HepG2 (cell line): Measurements from ENCODE around the gene RAPH1. TPM values are rescaled to one million over a fixed set of nuclear protein-coding genes. Genes with fewer than 3 reads are reported as not detected.

ENCODE experiments used
- ATRX ChIP-seq: sonication (generic); formaldehyde crosslinking; IDR thresholded peaks from 2 replicates; pipeline ENCODE4 v1.4.0; 2020; ENCODE audit warnings: missing genetic modification reagents, borderline replicate concordance
- EP300 ChIP-seq, 3 experiments: sonication (generic) in 1 of 3; formaldehyde crosslinking in 1 of 3; IDR thresholded peaks; 2 replicates each; pipeline versions ENCODE4 v1.5.1 to v1.6.1; 2011 to 2020; ENCODE audit warnings: low read depth in 2 of 3, low read length in 2 of 3, borderline replicate concordance in 1 of 3, improper control_type of control experiment in 1 of 3, mild to moderate bottlenecking in 1 of 3, missing genetic modification reagents in 1 of 3, moderate library complexity in 1 of 3
- KMT2B ChIP-seq: IDR thresholded peaks from 2 replicates; pipeline ENCODE4 v1.6.1; 2016; ENCODE audit warnings: missing genetic modification reagents, missing compliant biosample characterization
- MYPOP ChIP-seq: sonication (generic); formaldehyde crosslinking; IDR thresholded peaks from 2 replicates; pipeline ENCODE4 v1.8.1; 2023; ENCODE audit warnings: mild to moderate bottlenecking, moderate library complexity, missing genetic modification reagents
- NFIB ChIP-seq: sonication (generic); formaldehyde crosslinking; IDR thresholded peaks from 2 replicates; pipeline ENCODE4 v1.9.0; 2021; ENCODE audit warnings: missing genetic modification reagents, mild to moderate bottlenecking, borderline replicate concordance
- PAWR ChIP-seq: sonication (generic); formaldehyde crosslinking; IDR thresholded peaks from 2 replicates; pipeline ENCODE4 v1.4.0; 2020; ENCODE audit warnings: missing genetic modification reagents, mild to moderate bottlenecking, borderline replicate concordance
- PITX1 ChIP-seq: sonication (generic); formaldehyde crosslinking; IDR thresholded peaks from 2 replicates; pipeline ENCODE4 v1.5.1; 2020; ENCODE audit warnings: mild to moderate bottlenecking, missing genetic modification reagents
- POLR2AphosphoS5 ChIP-seq: IDR thresholded peaks from 2 replicates; pipeline ENCODE4 v1.6.1; 2012; ENCODE audit warnings: low read depth, low read length
- TIGD3 ChIP-seq: sonication (generic); formaldehyde crosslinking; IDR thresholded peaks from 2 replicates; pipeline ENCODE4 v1.5.1; 2020; ENCODE audit warnings: mild to moderate bottlenecking, missing genetic modification reagents, borderline replicate concordance
- ZBTB38 ChIP-seq: sonication (generic); formaldehyde crosslinking; IDR thresholded peaks from 2 replicates; pipeline ENCODE4 v1.5.1; 2020; ENCODE audit warnings: mild to moderate bottlenecking, missing genetic modification reagents
- ZNF160 ChIP-seq: sonication (generic); formaldehyde crosslinking; IDR thresholded peaks from 2 replicates; pipeline ENCODE4 v1.8.0; 2022; ENCODE audit warnings: mild to moderate bottlenecking, inconsistent platforms, missing genetic modification reagents
- ZNF234 ChIP-seq: sonication (generic); formaldehyde crosslinking; conservative IDR thresholded peaks from 2 replicates; pipeline ENCODE4 v1.5.1; 2020; ENCODE audit warnings: mild to moderate bottlenecking, missing genetic modification reagents
- ZNF280D ChIP-seq: sonication (generic); formaldehyde crosslinking; IDR thresholded peaks from 2 replicates; pipeline ENCODE4 v1.5.1; 2020; ENCODE audit warnings: mild to moderate bottlenecking, missing genetic modification reagents
- ZNF331 ChIP-seq: sonication (generic); formaldehyde crosslinking; IDR thresholded peaks from 2 replicates; pipeline ENCODE4 v1.4.0; 2020; ENCODE audit warnings: missing genetic modification reagents
- ZNF430 ChIP-seq: sonication (generic); formaldehyde crosslinking; IDR thresholded peaks from 2 replicates; pipeline ENCODE4 v1.9.0; 2021; ENCODE audit warnings: mild to moderate bottlenecking, missing genetic modification reagents
- ZNF550 ChIP-seq: sonication (generic); formaldehyde crosslinking; IDR thresholded peaks from 2 replicates; pipeline ENCODE4 v1.4.0; 2020; ENCODE audit warnings: mild to moderate bottlenecking, missing genetic modification reagents, borderline replicate concordance
- ZNF660 ChIP-seq: sonication (generic); formaldehyde crosslinking; IDR thresholded peaks from 2 replicates; pipeline ENCODE4 v1.5.1; 2020; ENCODE audit warnings: mild to moderate bottlenecking, low read depth, missing genetic modification reagents, borderline replicate concordance
- polyA plus RNA-seq, 8 experiments: library from polyadenylated mRNA; depleted of rRNA in 3 of 8; stranded (reverse) in 7 of 8; unstranded in 1 of 8; fragments of >200 nt; fragmentation: Illumina TruSeq in 4 of 8; extraction: Trizol in 4 of 8; gene quantifications; 2 replicates each; pipeline versions ENCODE4 v1.2.1 to v1.2.3, GENCODE V29; 2011 to 2016; ENCODE audit warnings: low read depth in 4 of 8, missing spikeins in 1 of 8, mixed read lengths in 1 of 8; ENCODE audit not compliant: insufficient read depth in 1 of 8
- total RNA-seq, 5 experiments: library from RNA; depleted of rRNA; stranded (reverse); fragments of >200 nt; fragmentation: Illumina TruSeq; extraction: Trizol; gene quantifications; 2 replicates each; pipeline ENCODE4 v1.2.3, GENCODE V29; 2016; ENCODE audit warnings: low read depth in 1 of 5
- TF ChIP-seq, protein P1 (sequence below): sonication (generic); formaldehyde crosslinking; IDR thresholded peaks from 2 replicates; pipeline ENCODE4 v1.5.1; 2020; ENCODE audit warnings: missing genetic modification reagents, mild to moderate bottlenecking, borderline replicate concordance
- TF ChIP-seq, protein P2 (sequence below): sonication (generic); formaldehyde crosslinking; IDR thresholded peaks from 2 replicates; pipeline ENCODE4 v1.4.0; 2020; ENCODE audit warnings: mild to moderate bottlenecking, missing genetic modification reagents

RAPH1 gene
- total and polyA plus RNA-seq, 2 of the 13 experiments (the other 11 are each of a cell fraction or from before 2014, with no cell fraction given), result 5.3 to 6.7 TPM

DNA sequence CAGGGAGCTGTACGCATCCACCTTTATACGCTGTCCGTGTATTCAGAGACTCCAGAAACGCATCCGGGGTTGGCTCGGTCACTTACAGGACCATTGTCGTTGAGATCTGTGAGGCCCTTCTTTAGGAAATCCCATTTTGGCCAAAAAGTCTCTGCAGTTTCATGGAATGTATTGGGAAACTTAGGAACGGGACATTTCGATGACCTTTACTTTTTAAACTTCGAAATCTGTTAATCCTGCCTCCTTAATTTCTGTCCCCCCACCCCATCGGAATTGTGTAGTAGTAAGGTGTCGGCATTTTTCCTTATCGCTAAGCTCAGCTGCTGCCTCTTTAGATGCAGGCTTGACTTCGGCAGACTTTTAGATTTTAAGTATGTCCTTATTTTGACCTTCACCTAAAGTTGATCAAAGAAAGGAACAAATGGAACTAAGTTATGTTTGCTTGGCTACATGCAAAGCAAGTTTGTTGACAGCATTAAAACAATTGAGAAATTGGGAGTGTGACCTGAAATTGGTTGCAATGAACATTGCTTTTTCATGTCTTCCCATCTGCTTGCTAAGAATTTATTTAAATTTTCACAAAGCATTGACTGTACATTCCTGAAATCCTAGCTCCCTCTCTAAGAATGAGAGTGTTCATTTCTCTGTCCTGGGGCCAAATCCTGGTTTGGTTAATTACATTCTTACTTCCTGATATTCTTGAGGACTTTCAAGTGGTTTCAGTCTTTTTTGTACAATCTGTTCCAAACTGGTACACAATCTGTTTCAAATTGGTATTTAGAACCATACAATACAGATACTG is 884 bp upstream of the RAPH1 start (continued):
- 0 out of 2 replicates have a peak, but pooled peaks have one; percentile 61 for TF ChIP-seq ZNF550 (CRISPR knock-in tag)
- no peak for TF ChIP-seq PAWR (CRISPR knock-in tag)
- no peak for TF ChIP-seq ZNF430 (CRISPR knock-in tag)
- TF ChIP-seq KMT2B, result no peak
- TF ChIP-seq ZNF280D (CRISPR knock-in tag), result no peak
- TF ChIP-seq, protein P1, sequence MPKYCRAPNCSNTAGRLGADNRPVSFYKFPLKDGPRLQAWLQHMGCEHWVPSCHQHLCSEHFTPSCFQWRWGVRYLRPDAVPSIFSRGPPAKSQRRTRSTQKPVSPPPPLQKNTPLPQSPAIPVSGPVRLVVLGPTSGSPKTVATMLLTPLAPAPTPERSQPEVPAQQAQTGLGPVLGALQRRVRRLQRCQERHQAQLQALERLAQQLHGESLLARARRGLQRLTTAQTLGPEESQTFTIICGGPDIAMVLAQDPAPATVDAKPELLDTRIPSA (CRISPR knock-in tag), result no peak
- TF ChIP-seq ZBTB38 (CRISPR knock-in tag), result no peak
- TF ChIP-seq EP300 (IDR thresholded peaks at IDR 0.05; ENCODE audit: low read depth in 2 of 2, low read length in 2 of 2), result no peak
- no peak for TF ChIP-seq EP300 (CRISPR knock-in tag; IDR thresholded peaks at IDR 0.05; ENCODE audit: borderline replicate concordance)
- TF ChIP-seq ZNF160 (CRISPR knock-in tag), result no peak
- TF ChIP-seq PITX1 (CRISPR knock-in tag), result peak; percentile 51; the same call in 1 of the 2 replicates
- TF ChIP-seq POLR2AphosphoS5, result no peak
- no peak for TF ChIP-seq ATRX
- TF ChIP-seq NFIB (CRISPR knock-in tag), result no peak
- TF ChIP-seq ZNF234 (CRISPR knock-in tag), result no peak
- TF ChIP-seq TIGD3 (CRISPR knock-in tag), result no peak
- TF ChIP-seq, protein P2, sequence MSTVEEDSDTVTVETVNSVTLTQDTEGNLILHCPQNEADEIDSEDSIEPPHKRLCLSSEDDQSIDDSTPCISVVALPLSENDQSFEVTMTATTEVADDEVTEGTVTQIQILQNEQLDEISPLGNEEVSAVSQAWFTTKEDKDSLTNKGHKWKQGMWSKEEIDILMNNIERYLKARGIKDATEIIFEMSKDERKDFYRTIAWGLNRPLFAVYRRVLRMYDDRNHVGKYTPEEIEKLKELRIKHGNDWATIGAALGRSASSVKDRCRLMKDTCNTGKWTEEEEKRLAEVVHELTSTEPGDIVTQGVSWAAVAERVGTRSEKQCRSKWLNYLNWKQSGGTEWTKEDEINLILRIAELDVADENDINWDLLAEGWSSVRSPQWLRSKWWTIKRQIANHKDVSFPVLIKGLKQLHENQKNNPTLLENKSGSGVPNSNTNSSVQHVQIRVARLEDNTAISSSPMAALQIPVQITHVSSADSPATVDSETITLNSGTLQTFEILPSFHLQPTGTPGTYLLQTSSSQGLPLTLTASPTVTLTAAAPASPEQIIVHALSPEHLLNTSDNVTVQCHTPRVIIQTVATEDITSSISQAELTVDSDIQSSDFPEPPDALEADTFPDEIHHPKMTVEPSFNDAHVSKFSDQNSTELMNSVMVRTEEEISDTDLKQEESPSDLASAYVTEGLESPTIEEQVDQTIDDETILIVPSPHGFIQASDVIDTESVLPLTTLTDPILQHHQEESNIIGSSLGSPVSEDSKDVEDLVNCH (CRISPR knock-in tag), result no peak
- TF ChIP-seq ZNF331 (CRISPR knock-in tag), result no peak; the same call in 1 of the 2 replicates
- 0 out of 2 replicates have a peak, but pooled peaks have one; percentile 9 for TF ChIP-seq MYPOP (CRISPR knock-in tag)
- no peak for TF ChIP-seq ZNF660
